DOHH2 (cell line): ENCODE measurements around the gene FRAS1.

Experiments
- H3F3A ChIP-seq: fragments of 200-600 bp; sonication (generic), shearing (Covaris generic); 2 replicates; pipeline ENCODE4 v1.6.0; 2016; ENCODE audit warnings: antibody characterized with exemption, mild to moderate bottlenecking; ENCODE audit not compliant: control insufficient read depth, insufficient read depth
- H3K27ac ChIP-seq: fragments of 200-600 bp; sonication (generic); 2 replicates; pipeline ENCODE4 v1.5.1; 2014; ENCODE audit warnings: low read depth, mild to moderate bottlenecking, low read length, moderate library complexity
- H3K27me3 ChIP-seq: fragments of 200-600 bp; sonication (generic); 2 replicates; pipeline ENCODE4 v1.6.1; 2014; ENCODE audit warnings: mild to moderate bottlenecking, low read length, mixed read lengths; ENCODE audit not compliant: control insufficient read depth
- H3K36me3 ChIP-seq: fragments of 200-600 bp; sonication (generic); 2 replicates; pipeline ENCODE4 v1.6.1; 2014; ENCODE audit warnings: mild to moderate bottlenecking, low read length, moderate library complexity, mixed read lengths; ENCODE audit not compliant: control insufficient read depth
- H3K4me1 ChIP-seq: fragments of 200-600 bp; sonication (generic); 2 replicates; pipeline ENCODE4 v1.6.1; 2014; ENCODE audit warnings: mild to moderate bottlenecking, low read length, mixed read lengths; ENCODE audit not compliant: control insufficient read depth
- H3K4me2 ChIP-seq: fragments of 200-600 bp; sonication (generic); 2 replicates; pipeline ENCODE4 v1.6.0; 2014; ENCODE audit warnings: mild to moderate bottlenecking, low read length, moderate library complexity
- H3K4me3 ChIP-seq: fragments of 200-600 bp; sonication (generic); 2 replicates; pipeline ENCODE4 v1.5.1; 2014; ENCODE audit warnings: mild to moderate bottlenecking, low read length, mixed read lengths
- H3K79me2 ChIP-seq: fragments of 200-600 bp; sonication (generic); 2 replicates; pipeline ENCODE4 v1.6.1; 2014; ENCODE audit warnings: mild to moderate bottlenecking, low read length, mixed read lengths; ENCODE audit not compliant: control insufficient read depth
- H3K9me2 ChIP-seq: fragments of 200-600 bp; sonication (generic); replicated peaks from 2 replicates; pipeline ENCODE4 v1.6.1; 2014; ENCODE audit warnings: mild to moderate bottlenecking, low read length, mixed read lengths; ENCODE audit not compliant: control insufficient read depth
- H3K9me3 ChIP-seq: fragments of 200-600 bp; sonication (generic); 2 replicates; pipeline ENCODE4 v1.6.1; 2014; ENCODE audit warnings: antibody characterized with exemption, low read length, mixed read lengths; ENCODE audit not compliant: control insufficient read depth, insufficient read depth
- H4K20me1 ChIP-seq: fragments of 200-600 bp; sonication (generic); 2 replicates; pipeline ENCODE4 v1.6.0; 2014; ENCODE audit warnings: low read depth, mild to moderate bottlenecking, antibody characterized with exemption, low read length, moderate library complexity; ENCODE audit not compliant: control insufficient read depth, insufficient read depth
- CTCF ChIP-seq: fragments of 200-600 bp; sonication (generic); IDR thresholded peaks from one replicate; pipeline ENCODE4 v1.5.1; 2014; ENCODE audit warnings: antibody characterized with exemption, mild to moderate bottlenecking, low read depth, low read length; ENCODE audit not compliant: poor library complexity, severe bottlenecking
- EZH2phosphoT487 ChIP-seq: fragments of 200-600 bp; sonication (generic); IDR thresholded peaks from 2 replicates; pipeline ENCODE4 v1.6.1; 2017; ENCODE audit warnings: borderline replicate concordance, mild to moderate bottlenecking, antibody characterized with exemption, low read length, moderate library complexity, mixed read lengths

FRAS1 gene

GRCh38 chr4:78377555-78377954 lies 320.4 kb downstream of the FRAS1 start:
- Histone ChIP-seq H3K9me3 (no peaks in the 10 kb centered on the region), H4K20me1 (no peaks in the 10 kb centered on the region), H3K79me2 (no peaks in the 10 kb centered on the region), H3K27me3 (no peaks in the 10 kb centered on the region), H3K36me3 (no peaks in the 10 kb centered on the region), H3K9me2 (no peaks in the 10 kb centered on the region), H3K4me1 (no peaks in the 10 kb centered on the region), H3K4me2 (no peak overlapping the region), H3K27ac (no peak overlapping the region), H3F3A (no peaks in the 10 kb centered on the region), H3K4me3 (no peak overlapping the region)
- TF ChIP-seq CTCF = no peak
- no peak for TF ChIP-seq EZH2phosphoT487

GRCh38 chr4:78379040-78379439 lies 321.9 kb downstream of the FRAS1 start:
- H3K4me1 ChIP-seq = no peaks in the 10 kb centered on the region
- H3K4me3 ChIP-seq = no peak overlapping the region
- H3K9me3 ChIP-seq = no peaks in the 10 kb centered on the region
- no peak overlapping the region for H3K27ac ChIP-seq
- H3F3A ChIP-seq = no peaks in the 10 kb centered on the region
- H4K20me1 ChIP-seq = no peaks in the 10 kb centered on the region
- TF ChIP-seq EZH2phosphoT487 = no peak
- no peak for TF ChIP-seq CTCF
- H3K9me2 ChIP-seq = no peaks in the 10 kb centered on the region
- H3K79me2 ChIP-seq = no peaks in the 10 kb centered on the region
- H3K36me3 ChIP-seq = no peaks in the 10 kb centered on the region
- no peak overlapping the region for H3K4me2 ChIP-seq
- H3K27me3 ChIP-seq = no peaks in the 10 kb centered on the region

- Histone ChIP-seq H3K79me2 (no peaks in the 10 kb centered on the region), H3F3A (no peaks in the 10 kb centered on the region), H3K27ac (no peak overlapping the region), H3K27me3 (no peaks in the 10 kb centered on the region), H4K20me1 (no peaks in the 10 kb centered on the region), H3K9me2 (no peaks in the 10 kb centered on the region), H3K4me1 (no peaks in the 10 kb centered on the region), H3K9me3 (no peaks in the 10 kb centered on the region), H3K36me3 (no peaks in the 10 kb centered on the region), H3K4me3 (no peak overlapping the region), H3K4me2 (no peak overlapping the region)
- TF ChIP-seq EZH2phosphoT487 = no peak
- TF ChIP-seq CTCF = no peak
These were observed 323.0 kb downstream of the FRAS1 start for GRCh38 chr4:78379991-78380729.

GRCh38 chr4:78386679-78387078 lies 329.6 kb downstream of the FRAS1 start:
- Histone ChIP-seq H3K79me2 (no peaks in the 10 kb centered on the region), H3K9me2 (no peaks in the 10 kb centered on the region), H3K4me3 (no peak overlapping the region), H3K36me3 (no peaks in the 10 kb centered on the region), H3K4me2 (no peak overlapping the region), H3K27ac (no peak overlapping the region), H3K9me3 (no peaks in the 10 kb centered on the region), H3K4me1 (no peaks in the 10 kb centered on the region), H3K27me3 (no peaks in the 10 kb centered on the region), H3F3A (no peaks in the 10 kb centered on the region), H4K20me1 (no peaks in the 10 kb centered on the region)
- TF ChIP-seq EZH2phosphoT487 (no peak), CTCF (no peak)
